ENCODE results near the gene PRRG4.
A peak's percentile ranks its signal among the peaks of the same experiment; 100 is the strongest.
"Not testable (repeated sequence)": the region's sequence is repeated elsewhere in the genome, so short reads cannot be mapped to it uniquely, and the experiment has no call there.

PRRG4 gene

DNA sequence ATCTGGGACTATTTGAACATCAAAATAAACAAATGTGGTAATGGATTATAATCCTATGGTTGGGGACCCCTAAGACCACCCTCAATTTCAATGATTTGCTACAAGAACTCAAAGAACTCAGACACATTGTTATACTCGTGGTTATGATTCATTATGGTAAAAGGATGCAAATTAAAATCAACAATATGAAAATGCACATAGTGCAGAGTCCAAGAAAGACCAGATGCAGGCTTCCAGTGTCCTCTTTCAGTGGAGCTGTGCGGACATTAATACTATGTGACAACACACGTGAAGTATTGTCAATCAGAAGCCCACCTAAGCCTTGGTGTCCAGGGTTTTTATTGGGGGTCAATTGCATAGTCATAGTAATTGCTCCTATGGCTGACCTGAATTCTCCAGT, 53.7 kb downstream of the PRRG4 start:
- no peak for TF ChIP-seq CTCF (IDR thresholded peaks at IDR 0.05; ENCODE audit: borderline replicate concordance, insufficient read depth, low read depth, low read length)
- no peak overlapping the region for H3K4me3 ChIP-seq (ENCODE audit: low read depth, low read length)

- no peak for TF ChIP-seq CTCF (IDR thresholded peaks at IDR 0.05; ENCODE audit: borderline replicate concordance, insufficient read depth, low read depth, low read length)
- H3K4me3 ChIP-seq (ENCODE audit: low read depth, low read length) = no peak overlapping the region
Measured at GRCh38 chr11:32884023-32884422, 54.3 kb downstream of the PRRG4 start.

DNA sequence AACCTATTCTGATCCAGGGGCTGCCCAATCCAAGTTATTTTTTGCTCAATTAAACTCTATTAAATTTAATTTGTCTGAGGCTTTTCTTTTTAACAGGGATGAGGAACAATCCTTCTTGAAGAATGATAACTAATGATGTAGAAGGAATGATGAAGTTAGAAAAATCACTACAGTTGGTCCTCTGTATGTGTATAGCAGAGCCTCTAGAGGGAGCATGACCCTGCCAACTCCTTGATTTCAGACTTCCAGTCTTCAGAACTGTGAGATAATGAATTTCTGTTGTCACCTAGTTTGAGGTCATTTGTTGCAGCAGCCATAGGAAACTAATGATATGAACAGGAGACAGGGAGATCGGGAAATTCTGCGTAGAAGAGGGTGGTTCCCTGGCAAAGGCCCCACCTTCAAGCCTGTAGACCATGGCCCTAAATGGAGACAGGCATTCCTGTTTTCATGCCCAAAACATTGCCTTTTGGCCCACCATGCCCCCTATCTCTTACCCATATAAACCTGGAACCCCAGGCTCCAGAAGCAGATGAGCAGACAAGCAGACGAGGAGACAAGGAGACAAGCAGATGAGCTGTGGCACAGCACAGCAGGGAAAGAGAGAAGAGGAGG, 55.1 kb downstream of the PRRG4 start:
- H3K4me3 ChIP-seq (ENCODE audit: low read depth, low read length) = no peak overlapping the region
- peak; percentile 35; the same call in 1 of the 2 replicates for TF ChIP-seq CTCF (IDR thresholded peaks at IDR 0.05; ENCODE audit: borderline replicate concordance, insufficient read depth, low read depth, low read length)

GRCh38 chr11:32885556-32885955, 55.8 kb downstream of the PRRG4 start:
- H3K4me3 ChIP-seq (ENCODE audit: low read depth, low read length) = no peak overlapping the region
- TF ChIP-seq CTCF (IDR thresholded peaks at IDR 0.05; ENCODE audit: borderline replicate concordance, insufficient read depth, low read depth, low read length) = no peak

- no peak for TF ChIP-seq CTCF (IDR thresholded peaks at IDR 0.05; ENCODE audit: borderline replicate concordance, insufficient read depth, low read depth, low read length)
- no peak overlapping the region for H3K4me3 ChIP-seq (ENCODE audit: low read depth, low read length)
Measured at GRCh38 chr11:32886180-32886579, 56.5 kb downstream of the PRRG4 start.

DNA sequence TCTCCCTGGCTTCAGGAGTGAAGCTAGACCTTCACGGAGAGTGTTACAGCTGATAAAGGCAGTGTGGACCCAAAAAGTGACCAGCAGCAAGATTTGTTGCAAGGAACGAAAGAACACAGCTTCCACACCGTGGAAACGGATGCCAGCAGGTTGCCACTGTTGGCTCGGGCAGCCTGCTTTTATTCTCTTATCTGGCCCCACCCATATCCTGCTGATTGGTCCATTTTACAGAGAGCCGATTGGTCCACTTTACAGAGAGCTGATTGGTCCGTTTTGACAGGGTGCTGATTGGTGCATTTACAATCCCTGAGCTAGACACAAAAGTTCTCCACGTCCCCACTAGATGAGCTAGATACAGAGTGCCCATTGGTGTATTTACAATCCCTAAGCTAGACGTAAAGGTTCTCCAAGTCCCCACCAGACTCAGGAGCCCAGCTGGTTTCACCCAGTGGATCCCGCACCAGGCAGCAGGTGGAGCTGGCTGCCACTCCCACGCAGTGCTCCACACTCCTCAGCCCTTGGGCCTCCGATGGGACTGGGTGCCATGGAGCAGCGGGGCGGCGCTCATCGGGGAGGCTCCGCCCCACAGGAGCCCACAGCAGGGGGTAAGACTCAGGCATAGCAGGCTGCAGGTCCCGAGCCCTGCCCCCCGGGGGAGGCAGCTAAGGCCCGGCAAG, 58.1 kb downstream of the PRRG4 start:
- H3K4me3 ChIP-seq (ENCODE audit: low read depth, low read length) = not testable (repeated sequence)

GRCh38 chr11:32888384-32888710, 58.6 kb downstream of the PRRG4 start:
- H3K4me3 ChIP-seq (ENCODE audit: low read depth, low read length) = not testable (repeated sequence)

DNA sequence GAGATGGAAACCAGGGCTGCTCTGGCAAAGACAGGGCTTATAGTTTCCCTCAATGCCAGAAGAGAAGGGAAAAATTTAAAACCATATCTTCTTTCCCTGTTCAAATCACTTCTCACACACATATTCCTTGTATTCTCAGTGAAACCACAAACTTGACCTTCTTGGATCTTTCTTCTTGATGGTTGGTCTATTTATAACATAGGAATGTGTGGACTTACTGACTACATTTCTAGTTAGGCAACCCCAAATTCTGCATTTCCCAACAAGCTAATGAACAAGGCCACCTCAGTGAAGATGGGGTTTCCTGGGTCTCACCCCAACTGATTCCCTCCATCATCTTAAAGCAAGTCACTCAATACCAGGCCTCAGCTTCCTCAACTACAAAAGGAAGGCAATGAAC, 59.1 kb downstream of the PRRG4 start:
- TF ChIP-seq CTCF (IDR thresholded peaks at IDR 0.05; ENCODE audit: borderline replicate concordance, insufficient read depth, low read depth, low read length) = no peak
- no peak overlapping the region for H3K4me3 ChIP-seq (ENCODE audit: low read depth, low read length)

All from GM12875 (cell line).